ENCODE measurements around the gene SMC3. TPM values are rescaled to one million over a fixed set of nuclear protein-coding genes. Genes with fewer than 3 reads are reported as not detected.

Gene SMC3
- total RNA-seq, 1 donor from 2014 or later: 87.8 TPM

GRCh38 chr10:110625356-110625894 is 57.9 kb downstream of the SMC3 start:
- H3K9me3 Mint-ChIP-seq: no peaks in the 10 kb centered on the region
- no peak for TF ChIP-seq CTCF (conservative IDR thresholded peaks at IDR 0.05)
- H3K4me3 Mint-ChIP-seq: no peak overlapping the region
- no peaks in the 10 kb centered on the region for H3K36me3 Mint-ChIP-seq (ENCODE audit: low read depth)
- H3K27me3 Mint-ChIP-seq (ENCODE audit: low read depth): peaks cover 6% of the 10 kb centered on the region
- no peaks in the 10 kb centered on the region for H3K4me1 Mint-ChIP-seq
- DNase-seq (ENCODE audit: low read depth, low spot score): no peak
- no peak overlapping the region for H3K27ac Mint-ChIP-seq (ENCODE audit: unreplicated experiment)

GRCh38 chr10:110625951-110626855 is 58.7 kb downstream of the SMC3 start:
- peaks cover 6% of the 10 kb centered on the region for H3K27me3 Mint-ChIP-seq (ENCODE audit: low read depth)
- no peak overlapping the region for H3K4me3 Mint-ChIP-seq
- no peak overlapping the region for H3K27ac Mint-ChIP-seq (ENCODE audit: unreplicated experiment)
- H3K9me3 Mint-ChIP-seq: no peaks in the 10 kb centered on the region
- no peak for TF ChIP-seq CTCF (conservative IDR thresholded peaks at IDR 0.05)
- no peaks in the 10 kb centered on the region for H3K36me3 Mint-ChIP-seq (ENCODE audit: low read depth)
- H3K4me1 Mint-ChIP-seq: no peaks in the 10 kb centered on the region
- no peak for DNase-seq (ENCODE audit: low read depth, low spot score)

GRCh38 chr10:110628161-110628560 is 60.7 kb downstream of the SMC3 start:
- Mint-ChIP-seq H3K36me3 (ENCODE audit: low read depth) (no peaks in the 10 kb centered on the region), H3K27ac (ENCODE audit: unreplicated experiment) (no peak overlapping the region), H3K4me3 (no peak overlapping the region), H3K27me3 (ENCODE audit: low read depth) (peaks cover 6% of the 10 kb centered on the region), H3K9me3 (no peaks in the 10 kb centered on the region), H3K4me1 (no peaks in the 10 kb centered on the region)
- no peak for TF ChIP-seq CTCF (conservative IDR thresholded peaks at IDR 0.05)
- DNase-seq (ENCODE audit: low read depth, low spot score): no peak

GRCh38 chr10:110629680-110630191 is 62.2 kb downstream of the SMC3 start:
- Mint-ChIP-seq H3K9me3 (no peaks in the 10 kb centered on the region), H3K27ac (ENCODE audit: unreplicated experiment) (no peak overlapping the region), H3K4me1 (no peaks in the 10 kb centered on the region), H3K4me3 (no peak overlapping the region), H3K27me3 (ENCODE audit: low read depth) (peaks cover 4% of the 10 kb centered on the region), H3K36me3 (ENCODE audit: low read depth) (no peaks in the 10 kb centered on the region)
- no peak for DNase-seq (ENCODE audit: low read depth, low spot score)
- no peak for TF ChIP-seq CTCF (conservative IDR thresholded peaks at IDR 0.05)

- Mint-ChIP-seq H3K4me1 (no peaks in the 10 kb centered on the region), H3K27me3 (ENCODE audit: low read depth) (no peaks in the 10 kb centered on the region), H3K4me3 (no peak overlapping the region), H3K27ac (ENCODE audit: unreplicated experiment) (no peak overlapping the region), H3K9me3 (no peaks in the 10 kb centered on the region), H3K36me3 (ENCODE audit: low read depth) (no peaks in the 10 kb centered on the region)
- no peak for DNase-seq (ENCODE audit: low read depth, low spot score)
- TF ChIP-seq CTCF (conservative IDR thresholded peaks at IDR 0.05): no peak
Measured at GRCh38 chr10:110631934-110632333, 64.4 kb downstream of the SMC3 start.
